GM06990 (cell line): ENCODE measurements around the gene PCLO.

ENCODE experiments used
- DNase-seq: peaks from one replicate; pipeline ENCODE4 v3.0.0-alpha.2; 2011; ENCODE audit not compliant: insufficient read length; ENCODE audit errors: extremely low read depth
- H3K27me3 ChIP-seq: replicated peaks from 2 replicates; pipeline ENCODE4 v1.6.0; 2011; ENCODE audit warnings: low read length; ENCODE audit not compliant: control insufficient read depth, insufficient read depth
- H3K36me3 ChIP-seq: 2 replicates; pipeline ENCODE4 v1.5.1; 2011; ENCODE audit warnings: low read length; ENCODE audit not compliant: control insufficient read depth, insufficient read depth
- H3K4me3 ChIP-seq: replicated peaks from 2 replicates; pipeline ENCODE4 v1.5.1; 2011; ENCODE audit warnings: low read depth, mild to moderate bottlenecking, control low read depth, low read length
- TF ChIP-seq, protein P1 (sequence below): IDR thresholded peaks from 2 replicates; pipeline ENCODE4 v1.5.1; 2011; ENCODE audit warnings: low read length, control low read depth, mild to moderate bottlenecking, inconsistent platforms; ENCODE audit not compliant: insufficient read depth, poor library complexity, severe bottlenecking

PCLO gene

DNA sequence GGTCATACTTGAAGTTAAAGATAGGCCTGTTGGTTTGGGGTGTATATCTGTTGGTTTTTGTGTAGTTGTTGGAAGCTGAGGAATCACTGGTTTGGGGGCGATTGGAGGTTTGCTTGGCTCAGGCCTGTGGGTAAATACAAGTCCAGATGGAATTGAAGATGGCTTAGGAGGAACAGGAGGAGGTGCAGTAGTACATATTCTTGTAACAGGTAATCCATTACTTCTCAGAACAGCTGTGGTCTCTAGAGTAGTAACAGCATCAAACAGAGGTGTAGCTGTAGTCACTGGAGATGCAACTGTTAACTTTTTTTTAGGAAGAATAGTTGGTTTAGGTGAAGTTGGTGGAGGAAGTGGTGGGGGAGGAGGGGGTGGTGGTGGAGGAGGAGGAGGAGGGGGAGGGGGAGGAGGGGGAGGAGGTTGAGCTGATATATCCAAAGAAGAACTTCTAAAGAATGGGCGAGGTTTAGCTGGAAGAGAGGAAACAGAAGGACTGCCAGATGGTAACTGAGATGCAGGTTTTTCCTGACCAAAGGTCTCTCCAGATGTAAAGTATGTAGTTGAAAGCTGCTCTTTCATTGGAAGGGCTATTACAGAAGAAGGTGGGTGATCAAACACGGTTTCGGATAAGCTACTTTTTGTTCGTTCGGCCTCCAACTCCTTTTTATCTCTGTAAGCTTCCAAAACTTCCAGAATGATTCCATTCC lies 209.2 kb downstream of the PCLO start:
- TF ChIP-seq, protein P1, sequence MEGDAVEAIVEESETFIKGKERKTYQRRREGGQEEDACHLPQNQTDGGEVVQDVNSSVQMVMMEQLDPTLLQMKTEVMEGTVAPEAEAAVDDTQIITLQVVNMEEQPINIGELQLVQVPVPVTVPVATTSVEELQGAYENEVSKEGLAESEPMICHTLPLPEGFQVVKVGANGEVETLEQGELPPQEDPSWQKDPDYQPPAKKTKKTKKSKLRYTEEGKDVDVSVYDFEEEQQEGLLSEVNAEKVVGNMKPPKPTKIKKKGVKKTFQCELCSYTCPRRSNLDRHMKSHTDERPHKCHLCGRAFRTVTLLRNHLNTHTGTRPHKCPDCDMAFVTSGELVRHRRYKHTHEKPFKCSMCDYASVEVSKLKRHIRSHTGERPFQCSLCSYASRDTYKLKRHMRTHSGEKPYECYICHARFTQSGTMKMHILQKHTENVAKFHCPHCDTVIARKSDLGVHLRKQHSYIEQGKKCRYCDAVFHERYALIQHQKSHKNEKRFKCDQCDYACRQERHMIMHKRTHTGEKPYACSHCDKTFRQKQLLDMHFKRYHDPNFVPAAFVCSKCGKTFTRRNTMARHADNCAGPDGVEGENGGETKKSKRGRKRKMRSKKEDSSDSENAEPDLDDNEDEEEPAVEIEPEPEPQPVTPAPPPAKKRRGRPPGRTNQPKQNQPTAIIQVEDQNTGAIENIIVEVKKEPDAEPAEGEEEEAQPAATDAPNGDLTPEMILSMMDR: no peak
- H3K27me3 ChIP-seq: no peaks in the 10 kb centered on the region
- DNase-seq: no peak
- no peaks in the 10 kb centered on the region for H3K36me3 ChIP-seq
- no peak overlapping the region for H3K4me3 ChIP-seq

GRCh38 chr7:82950436-82950835 lies 212.2 kb downstream of the PCLO start:
- DNase-seq: no peak
- TF ChIP-seq, protein P1: no peak
- Histone ChIP-seq H3K27me3 (no peaks in the 10 kb centered on the region), H3K36me3 (no peaks in the 10 kb centered on the region), H3K4me3 (no peak overlapping the region)

- H3K4me3 ChIP-seq: no peak overlapping the region
- no peak for DNase-seq
- H3K36me3 ChIP-seq: no peaks in the 10 kb centered on the region
- H3K27me3 ChIP-seq: no peaks in the 10 kb centered on the region
- TF ChIP-seq, protein P1: no peak
Observed at GRCh38 chr7:82945480-82945879, 217.2 kb downstream of the PCLO start.

DNA sequence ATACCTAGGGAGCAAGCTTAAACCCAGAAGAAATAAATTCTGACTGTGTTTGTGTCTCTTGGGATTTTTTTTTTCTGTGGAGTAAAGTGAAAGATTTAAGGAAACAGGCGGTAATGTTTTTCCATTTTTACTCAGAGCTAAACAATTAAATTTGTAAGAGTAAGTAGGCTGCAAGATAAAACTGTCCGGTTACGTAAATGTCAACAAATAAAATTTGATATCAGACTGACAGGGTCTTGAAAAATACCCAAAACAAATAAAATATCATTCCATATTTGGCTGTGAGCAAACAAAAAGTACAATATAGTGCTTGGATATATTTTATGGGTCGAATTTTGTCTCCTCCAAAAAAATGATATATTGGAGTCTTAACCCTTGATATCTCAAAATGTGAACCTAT lies 217.6 kb downstream of the PCLO start:
- DNase-seq: no peak
- no peaks in the 10 kb centered on the region for H3K27me3 ChIP-seq
- TF ChIP-seq, protein P1: no peak
- no peaks in the 10 kb centered on the region for H3K36me3 ChIP-seq
- no peak overlapping the region for H3K4me3 ChIP-seq

GRCh38 chr7:82932516-82932915 lies 230.2 kb downstream of the PCLO start:
- Histone ChIP-seq H3K4me3 (no peak overlapping the region), H3K27me3 (no peaks in the 10 kb centered on the region), H3K36me3 (no peaks in the 10 kb centered on the region)
- TF ChIP-seq, protein P1: no peak
- no peak for DNase-seq

DNA sequence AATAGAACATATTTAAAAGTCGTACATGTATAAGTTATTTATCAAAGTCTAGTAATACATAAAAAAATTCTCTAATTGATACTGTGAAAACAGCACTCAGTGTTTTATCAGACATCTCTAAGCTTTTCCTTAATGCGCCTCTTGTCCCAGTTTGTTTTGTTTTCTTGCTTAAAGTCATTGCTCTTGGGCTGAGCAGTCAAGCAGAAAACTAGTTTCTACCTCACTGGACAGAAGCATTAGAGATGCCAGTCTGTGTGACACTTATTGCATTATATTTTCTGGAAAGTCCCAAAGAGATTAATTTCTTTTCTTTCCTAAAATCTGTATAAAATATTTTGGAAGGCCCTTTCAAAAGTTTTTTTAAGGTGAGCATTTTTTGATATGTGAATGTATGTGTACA lies 236.2 kb downstream of the PCLO start:
- no peak for DNase-seq

More for the DNA sequence above, 236.2 kb downstream of the PCLO start:
- no peaks in the 10 kb centered on the region for H3K36me3 ChIP-seq
- no peak overlapping the region for H3K4me3 ChIP-seq
- TF ChIP-seq, protein P1: no peak
- no peaks in the 10 kb centered on the region for H3K27me3 ChIP-seq
